Panc1 (cell line): ENCODE results near the gene GALNTL6. TPM values are rescaled to one million over a fixed set of nuclear protein-coding genes. Genes with fewer than 3 reads are reported as not detected.

Experiments used
- ATAC-seq: fragments of 200-7000 bp; cut with Tn5 transposase; 2 replicates; pipeline ENCODE4 v1.9.1; 2020; ENCODE audit warnings: mild to moderate bottlenecking, moderate library complexity
- BruUV-seq: library from RNA; stranded (reverse); fragments of 400-500 nt; replicated peaks from 2 replicates; lab custom pipeline; 2021; lab: Mats Ljungman, UMichigan
- CTCF ChIA-PET: fragments of 300-600 bp; sonication (Branson Sonifier 250); formaldehyde crosslinking; loops from one replicate; lab custom pipeline; 2022; ENCODE audit warnings: antibody characterized with exemption; lab: Charles Lee
- POLR2A ChIA-PET: fragments of 300-600 bp; sonication (Branson Sonifier 250); formaldehyde crosslinking; loops from one replicate; lab custom pipeline; 2022; ENCODE audit warnings: antibody characterized with exemption; lab: Charles Lee
- DNase-seq: peaks from one replicate; pipeline ENCODE4 v3.0.0-alpha.2; 2010; ENCODE audit warnings: low read depth, low spot score
- H3K27ac ChIP-seq: 2 replicates; pipeline ENCODE4 v1.5.1; 2011; ENCODE audit warnings: mild to moderate bottlenecking, low read length, inconsistent platforms
- H3K27me3 ChIP-seq: fragments of 200-500 bp; sonication (Bioruptor generic); 2 replicates; pipeline ENCODE4 v1.6.0; 2014; ENCODE audit warnings: low read length, inconsistent platforms; ENCODE audit not compliant: control insufficient read depth, insufficient read depth
- H3K36me3 ChIP-seq: fragments of 200-500 bp; sonication (Bioruptor generic); 2 replicates; pipeline ENCODE4 v1.5.1; 2014; ENCODE audit warnings: inconsistent platforms, mild to moderate bottlenecking, low read length, moderate library complexity; ENCODE audit not compliant: control insufficient read depth, insufficient read depth
- H3K4me1 ChIP-seq: 2 replicates; pipeline ENCODE4 v1.5.1; 2011; ENCODE audit warnings: inconsistent platforms, mild to moderate bottlenecking, low read length, moderate library complexity; ENCODE audit not compliant: control insufficient read depth, insufficient read depth
- H3K4me3 ChIP-seq, 2 experiments: 2 replicates each; pipeline ENCODE4 v1.5.1; 2011 to 2012; ENCODE audit warnings: low read depth in 2 of 2, low read length in 2 of 2, mild to moderate bottlenecking in 2 of 2, inconsistent platforms in 1 of 2, moderate library complexity in 1 of 2
- H3K9me3 ChIP-seq: fragments of 200-500 bp; sonication (Bioruptor generic); 2 replicates; pipeline ENCODE4 v1.5.1; 2014; ENCODE audit warnings: low read depth, mild to moderate bottlenecking, inconsistent platforms, low read length, moderate library complexity; ENCODE audit not compliant: control insufficient read depth, insufficient read depth
- POLR2AphosphoS5 ChIP-seq: IDR thresholded peaks from 2 replicates; pipeline ENCODE4 v1.6.1; 2012; ENCODE audit warnings: mild to moderate bottlenecking, low read depth, low read length, moderate library complexity
- SIN3A ChIP-seq: IDR thresholded peaks from 2 replicates; pipeline ENCODE4 v1.6.1; 2012; ENCODE audit warnings: low read depth, mild to moderate bottlenecking, low read length, moderate library complexity, borderline replicate concordance; ENCODE audit not compliant: insufficient read depth
- TCF7L2 ChIP-seq: IDR thresholded peaks from 2 replicates; pipeline ENCODE4 v1.6.1; 2011; ENCODE audit warnings: mild to moderate bottlenecking, low read depth, low read length, inconsistent platforms
- in situ Hi-C: cut with HindIII; loops from 2 replicates; pipeline ENCODE4 v1.10.0; 2016; ENCODE audit warnings: low sequenced_read_pairs, low pct_unique_long_range_greater_than_20kb
- intact Hi-C: fragments of 100-400 bp; cut with micrococcal nuclease; formaldehyde crosslinking; loops from one replicate; pipeline ENCODE4 v1.10.0; 2022; ENCODE audit not compliant: unreplicated experiment
- total RNA-seq: library from RNA; stranded (reverse); gene quantifications from one replicate; pipeline ENCODE4 v1.2.1, GENCODE V29; 2021; ENCODE audit not compliant: unreplicated experiment
- TF ChIP-seq, protein P1 (sequence below), 2 experiments: IDR thresholded peaks; 2 replicates each; pipeline ENCODE4 v1.6.1; 2011 to 2012; ENCODE audit warnings: low read depth in 2 of 2, control low read depth in 1 of 2, low read length in 1 of 2, mild to moderate bottlenecking in 1 of 2, moderate library complexity in 1 of 2; ENCODE audit not compliant: insufficient read depth in 1 of 2
- TF ChIP-seq, protein P2 (sequence below): fragments of 450-650 bp; IDR thresholded peaks from 2 replicates; pipeline ENCODE4 v1.5.1; 2017; ENCODE audit warnings: mild to moderate bottlenecking

GALNTL6 gene
- total RNA-seq, 1 experiment from 2014 or later: not detected

DNA sequence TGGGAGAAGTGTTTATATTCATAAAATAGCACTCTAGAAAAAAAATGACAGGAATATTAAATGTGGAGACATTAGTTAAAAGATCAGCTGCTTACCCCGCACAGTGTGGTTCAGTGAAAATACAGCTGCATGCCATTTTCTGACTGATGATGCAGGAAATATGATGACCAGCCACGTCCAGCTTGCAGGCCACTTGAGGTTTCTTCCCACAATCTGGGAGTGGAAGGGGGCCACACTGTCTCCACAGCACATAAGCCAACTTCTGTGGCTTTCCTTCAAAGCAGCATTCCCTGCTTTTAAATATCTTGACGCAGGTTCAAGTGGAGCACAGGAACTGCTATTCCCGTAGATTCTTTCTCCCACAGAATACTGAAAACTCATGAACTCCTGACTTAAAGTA is 1182.0 kb downstream of the GALNTL6 start:
- ATAC-seq: no peak
- no TSS peak for BruUV-seq
- intact Hi-C loops: no loop called here
- Histone ChIP-seq H3K27ac (no peak overlapping the region), H3K9me3 (no peaks in the 10 kb centered on the region), H3K4me1 (no peaks in the 10 kb centered on the region), H3K27me3 (no peaks in the 10 kb centered on the region), H3K4me3 (no peak overlapping the region), H3K36me3 (no peaks in the 10 kb centered on the region)
- no peak for DNase-seq
- TF ChIP-seq TCF7L2: no peak
- no peak for TF ChIP-seq POLR2AphosphoS5
- no peak for TF ChIP-seq SIN3A
- TF ChIP-seq, protein P1, sequence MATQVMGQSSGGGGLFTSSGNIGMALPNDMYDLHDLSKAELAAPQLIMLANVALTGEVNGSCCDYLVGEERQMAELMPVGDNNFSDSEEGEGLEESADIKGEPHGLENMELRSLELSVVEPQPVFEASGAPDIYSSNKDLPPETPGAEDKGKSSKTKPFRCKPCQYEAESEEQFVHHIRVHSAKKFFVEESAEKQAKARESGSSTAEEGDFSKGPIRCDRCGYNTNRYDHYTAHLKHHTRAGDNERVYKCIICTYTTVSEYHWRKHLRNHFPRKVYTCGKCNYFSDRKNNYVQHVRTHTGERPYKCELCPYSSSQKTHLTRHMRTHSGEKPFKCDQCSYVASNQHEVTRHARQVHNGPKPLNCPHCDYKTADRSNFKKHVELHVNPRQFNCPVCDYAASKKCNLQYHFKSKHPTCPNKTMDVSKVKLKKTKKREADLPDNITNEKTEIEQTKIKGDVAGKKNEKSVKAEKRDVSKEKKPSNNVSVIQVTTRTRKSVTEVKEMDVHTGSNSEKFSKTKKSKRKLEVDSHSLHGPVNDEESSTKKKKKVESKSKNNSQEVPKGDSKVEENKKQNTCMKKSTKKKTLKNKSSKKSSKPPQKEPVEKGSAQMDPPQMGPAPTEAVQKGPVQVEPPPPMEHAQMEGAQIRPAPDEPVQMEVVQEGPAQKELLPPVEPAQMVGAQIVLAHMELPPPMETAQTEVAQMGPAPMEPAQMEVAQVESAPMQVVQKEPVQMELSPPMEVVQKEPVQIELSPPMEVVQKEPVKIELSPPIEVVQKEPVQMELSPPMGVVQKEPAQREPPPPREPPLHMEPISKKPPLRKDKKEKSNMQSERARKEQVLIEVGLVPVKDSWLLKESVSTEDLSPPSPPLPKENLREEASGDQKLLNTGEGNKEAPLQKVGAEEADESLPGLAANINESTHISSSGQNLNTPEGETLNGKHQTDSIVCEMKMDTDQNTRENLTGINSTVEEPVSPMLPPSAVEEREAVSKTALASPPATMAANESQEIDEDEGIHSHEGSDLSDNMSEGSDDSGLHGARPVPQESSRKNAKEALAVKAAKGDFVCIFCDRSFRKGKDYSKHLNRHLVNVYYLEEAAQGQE (IDR thresholded peaks at IDR 0.05; ENCODE audit: insufficient read depth in 1 of 2, low read depth in 2 of 2, low read length in 1 of 2): no peak
- POLR2A ChIA-PET: no interaction called here
- in situ Hi-C loops: no loop called here
- CTCF ChIA-PET: no interaction called here

DNA sequence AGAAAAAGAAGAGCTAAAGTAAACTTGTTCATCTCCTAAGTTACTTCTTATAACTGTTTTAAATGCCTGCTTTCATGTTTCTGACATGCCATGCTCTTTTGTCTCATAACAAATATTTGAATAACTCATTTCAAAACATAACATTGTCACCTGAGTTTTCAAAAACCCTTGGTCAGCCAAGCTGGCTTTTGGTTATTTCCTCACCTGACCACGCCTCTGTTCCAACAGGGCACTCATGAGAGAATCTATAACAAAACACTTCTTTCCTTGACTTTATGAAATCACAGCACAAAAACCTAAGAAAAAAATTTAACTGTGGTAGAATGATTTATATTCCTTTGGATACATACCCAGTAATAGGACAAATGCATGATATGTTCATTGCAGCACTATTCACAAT is 1182.5 kb downstream of the GALNTL6 start:
- DNase-seq (no peak), ATAC-seq (no peak)
- in situ Hi-C loops: no loop called here
- intact Hi-C loops: no loop called here
- TF ChIP-seq, protein P1 (IDR thresholded peaks at IDR 0.05; ENCODE audit: insufficient read depth in 1 of 2, low read depth in 2 of 2, low read length in 1 of 2): no peak
- TF ChIP-seq SIN3A (no peak), TCF7L2 (no peak), POLR2AphosphoS5 (no peak)
- TF ChIP-seq, protein P2, sequence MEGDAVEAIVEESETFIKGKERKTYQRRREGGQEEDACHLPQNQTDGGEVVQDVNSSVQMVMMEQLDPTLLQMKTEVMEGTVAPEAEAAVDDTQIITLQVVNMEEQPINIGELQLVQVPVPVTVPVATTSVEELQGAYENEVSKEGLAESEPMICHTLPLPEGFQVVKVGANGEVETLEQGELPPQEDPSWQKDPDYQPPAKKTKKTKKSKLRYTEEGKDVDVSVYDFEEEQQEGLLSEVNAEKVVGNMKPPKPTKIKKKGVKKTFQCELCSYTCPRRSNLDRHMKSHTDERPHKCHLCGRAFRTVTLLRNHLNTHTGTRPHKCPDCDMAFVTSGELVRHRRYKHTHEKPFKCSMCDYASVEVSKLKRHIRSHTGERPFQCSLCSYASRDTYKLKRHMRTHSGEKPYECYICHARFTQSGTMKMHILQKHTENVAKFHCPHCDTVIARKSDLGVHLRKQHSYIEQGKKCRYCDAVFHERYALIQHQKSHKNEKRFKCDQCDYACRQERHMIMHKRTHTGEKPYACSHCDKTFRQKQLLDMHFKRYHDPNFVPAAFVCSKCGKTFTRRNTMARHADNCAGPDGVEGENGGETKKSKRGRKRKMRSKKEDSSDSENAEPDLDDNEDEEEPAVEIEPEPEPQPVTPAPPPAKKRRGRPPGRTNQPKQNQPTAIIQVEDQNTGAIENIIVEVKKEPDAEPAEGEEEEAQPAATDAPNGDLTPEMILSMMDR: no peak
- Histone ChIP-seq H3K27ac (no peak overlapping the region), H3K27me3 (no peaks in the 10 kb centered on the region), H3K4me1 (no peaks in the 10 kb centered on the region), H3K4me3 (no peak overlapping the region), H3K9me3 (no peaks in the 10 kb centered on the region), H3K36me3 (no peaks in the 10 kb centered on the region)
- no TSS peak for BruUV-seq
- ChIA-PET POLR2A (no interaction called here), CTCF (no interaction called here)
